VCaP (cell line): ENCODE measurements around the gene PRMT9.

ENCODE experiments used
- H3K27ac ChIP-seq: fragments of 450-650 bp; 2 replicates; pipeline ENCODE4 v1.5.1; 2017
- TF ChIP-seq, protein P1 (sequence below): fragments of 450-650 bp; conservative IDR thresholded peaks from 2 replicates; pipeline ENCODE4 v1.5.1; 2017; ENCODE audit warnings: mild to moderate bottlenecking, moderate library complexity

The PRMT9 gene

DNA sequence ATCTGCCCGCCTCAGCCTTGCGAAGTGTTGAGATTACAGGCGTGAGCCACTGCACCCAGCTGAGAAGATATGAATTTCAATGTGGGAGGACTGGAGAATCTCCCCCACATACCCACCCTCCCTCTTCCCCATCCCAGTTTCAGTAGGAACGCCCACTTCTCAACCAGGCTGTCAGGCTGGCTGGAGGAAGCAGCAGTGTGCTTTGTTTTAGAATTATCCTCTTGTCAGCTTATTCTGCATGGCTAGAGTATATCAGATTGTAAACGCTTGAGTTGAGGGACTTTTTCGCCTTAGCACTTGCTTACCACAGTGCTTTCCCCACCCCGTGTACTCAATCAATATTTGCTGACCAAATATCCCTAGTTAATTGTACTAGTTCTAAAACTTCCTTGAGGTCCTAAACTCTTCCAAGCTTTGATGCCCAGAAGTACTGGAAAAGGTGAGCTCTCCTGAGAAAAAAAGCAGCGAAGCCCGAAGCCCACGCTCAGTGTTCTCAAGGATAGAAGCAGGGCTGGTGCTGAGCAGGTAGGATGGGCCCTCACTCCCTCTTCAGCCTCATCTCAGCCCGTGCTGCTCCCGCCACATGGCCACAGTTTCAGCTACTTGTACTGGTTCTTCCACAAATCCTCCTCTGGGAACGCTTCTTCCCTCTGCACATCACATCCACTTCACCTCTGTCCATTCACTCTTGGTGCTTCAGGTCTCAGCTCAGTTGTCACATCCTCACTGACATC is 40.7 kb upstream of the PRMT9 start:
- TF ChIP-seq, protein P1, sequence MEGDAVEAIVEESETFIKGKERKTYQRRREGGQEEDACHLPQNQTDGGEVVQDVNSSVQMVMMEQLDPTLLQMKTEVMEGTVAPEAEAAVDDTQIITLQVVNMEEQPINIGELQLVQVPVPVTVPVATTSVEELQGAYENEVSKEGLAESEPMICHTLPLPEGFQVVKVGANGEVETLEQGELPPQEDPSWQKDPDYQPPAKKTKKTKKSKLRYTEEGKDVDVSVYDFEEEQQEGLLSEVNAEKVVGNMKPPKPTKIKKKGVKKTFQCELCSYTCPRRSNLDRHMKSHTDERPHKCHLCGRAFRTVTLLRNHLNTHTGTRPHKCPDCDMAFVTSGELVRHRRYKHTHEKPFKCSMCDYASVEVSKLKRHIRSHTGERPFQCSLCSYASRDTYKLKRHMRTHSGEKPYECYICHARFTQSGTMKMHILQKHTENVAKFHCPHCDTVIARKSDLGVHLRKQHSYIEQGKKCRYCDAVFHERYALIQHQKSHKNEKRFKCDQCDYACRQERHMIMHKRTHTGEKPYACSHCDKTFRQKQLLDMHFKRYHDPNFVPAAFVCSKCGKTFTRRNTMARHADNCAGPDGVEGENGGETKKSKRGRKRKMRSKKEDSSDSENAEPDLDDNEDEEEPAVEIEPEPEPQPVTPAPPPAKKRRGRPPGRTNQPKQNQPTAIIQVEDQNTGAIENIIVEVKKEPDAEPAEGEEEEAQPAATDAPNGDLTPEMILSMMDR = no peak
- H3K27ac ChIP-seq = peak overlapping the region; percentile 44

DNA sequence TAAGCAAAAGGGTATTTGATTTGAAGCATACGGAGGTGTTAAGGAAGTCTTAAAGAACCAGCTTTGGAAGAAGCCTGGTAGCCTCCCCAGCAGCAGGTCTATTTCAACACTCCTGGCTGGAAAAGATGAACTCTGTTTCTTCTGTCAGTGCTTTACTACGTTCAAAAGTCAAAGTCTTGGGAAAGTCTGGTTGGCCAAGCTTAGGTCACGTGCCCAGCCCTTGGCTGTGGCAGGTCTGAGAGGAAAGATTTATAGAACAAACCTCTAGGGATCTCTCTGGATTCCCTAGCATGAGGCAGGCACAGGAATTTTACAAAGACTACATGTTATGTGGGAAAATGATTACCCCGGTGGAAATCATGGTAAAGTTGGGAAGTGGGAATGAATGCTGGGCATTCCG is 39.4 kb upstream of the PRMT9 start:
- TF ChIP-seq, protein P1 = no peak
- no peak overlapping the region for H3K27ac ChIP-seq

DNA sequence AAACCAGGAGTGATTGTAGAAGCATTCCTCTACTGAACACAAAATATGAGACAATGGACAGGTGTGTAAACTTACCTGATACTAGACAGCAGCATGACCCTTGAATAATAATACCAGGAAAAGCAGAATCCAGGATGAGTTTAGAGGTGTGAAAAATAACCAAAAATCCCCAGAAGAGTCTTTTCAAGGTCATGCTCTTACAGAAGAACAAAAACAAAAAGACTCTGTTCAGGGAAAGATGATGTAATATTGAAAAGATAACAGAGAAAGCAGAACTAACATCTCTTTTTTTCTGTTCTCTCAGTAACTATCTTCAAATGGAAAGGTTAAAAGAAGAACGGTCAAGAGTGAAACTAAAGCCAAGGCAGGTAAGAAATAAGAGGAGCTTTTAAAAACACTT is 33.9 kb upstream of the PRMT9 start:
- TF ChIP-seq, protein P1 = no peak

DNA sequence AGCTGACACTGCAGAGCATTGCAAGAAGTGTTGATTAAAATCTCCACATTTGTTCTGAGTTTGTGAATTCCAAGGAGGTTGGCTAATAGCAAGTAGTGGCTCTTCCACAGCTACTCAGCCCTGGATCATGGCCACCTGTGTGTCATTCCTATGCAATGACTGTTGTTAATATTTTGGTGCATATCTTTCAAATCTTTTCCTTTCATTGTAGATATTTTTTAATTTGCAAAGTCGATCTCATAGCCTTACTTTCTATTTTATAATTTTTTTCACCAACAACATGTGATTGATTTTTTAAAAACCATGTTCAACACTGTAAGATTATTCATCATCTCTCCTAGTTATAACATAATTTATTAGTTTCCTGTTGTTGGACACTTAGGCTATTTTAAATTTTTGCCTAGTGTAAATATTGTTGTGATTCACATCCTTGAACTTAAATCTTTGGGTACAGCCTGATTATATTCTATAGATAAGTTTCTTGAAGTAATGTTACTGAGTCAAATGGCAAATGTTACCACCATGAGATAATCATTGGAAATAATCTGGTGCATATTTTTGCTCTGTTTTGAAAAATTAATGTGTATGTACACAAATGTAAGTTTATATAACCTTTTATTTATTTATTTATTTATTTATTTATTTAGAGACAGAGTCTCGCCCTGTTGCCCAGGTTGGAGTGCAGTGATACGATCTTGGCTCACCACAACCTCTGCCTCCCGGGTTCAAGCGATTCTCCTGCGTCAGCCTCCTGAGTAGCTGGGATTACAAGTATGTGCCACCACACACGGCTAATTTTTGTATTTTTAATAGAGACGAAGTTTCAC is 30.8 kb upstream of the PRMT9 start:
- TF ChIP-seq, protein P1 = no peak
- H3K27ac ChIP-seq = no peak overlapping the region

More for the DNA sequence above, 33.9 kb upstream of the PRMT9 start:
- no peak overlapping the region for H3K27ac ChIP-seq

DNA sequence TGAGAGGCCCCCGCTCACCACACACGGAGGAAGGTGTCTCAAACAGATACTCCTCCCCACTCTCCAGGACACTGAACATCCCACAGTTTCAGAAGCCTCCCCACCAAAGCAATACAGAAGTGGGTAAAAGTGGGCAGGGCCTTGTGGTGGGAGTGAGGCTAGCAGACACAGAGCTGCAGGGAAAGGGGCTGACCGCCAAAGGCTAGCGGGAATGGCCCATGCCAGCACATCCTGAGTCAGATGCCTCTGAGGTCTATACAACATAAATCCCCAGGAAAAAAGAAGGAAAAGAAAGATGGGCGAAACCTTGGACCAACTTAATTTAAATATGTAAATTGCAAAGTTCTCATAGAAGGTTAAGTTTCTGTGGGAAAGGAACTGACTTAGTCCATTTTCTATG is 26.0 kb upstream of the PRMT9 start:
- TF ChIP-seq, protein P1 = no peak
- no peak overlapping the region for H3K27ac ChIP-seq

DNA sequence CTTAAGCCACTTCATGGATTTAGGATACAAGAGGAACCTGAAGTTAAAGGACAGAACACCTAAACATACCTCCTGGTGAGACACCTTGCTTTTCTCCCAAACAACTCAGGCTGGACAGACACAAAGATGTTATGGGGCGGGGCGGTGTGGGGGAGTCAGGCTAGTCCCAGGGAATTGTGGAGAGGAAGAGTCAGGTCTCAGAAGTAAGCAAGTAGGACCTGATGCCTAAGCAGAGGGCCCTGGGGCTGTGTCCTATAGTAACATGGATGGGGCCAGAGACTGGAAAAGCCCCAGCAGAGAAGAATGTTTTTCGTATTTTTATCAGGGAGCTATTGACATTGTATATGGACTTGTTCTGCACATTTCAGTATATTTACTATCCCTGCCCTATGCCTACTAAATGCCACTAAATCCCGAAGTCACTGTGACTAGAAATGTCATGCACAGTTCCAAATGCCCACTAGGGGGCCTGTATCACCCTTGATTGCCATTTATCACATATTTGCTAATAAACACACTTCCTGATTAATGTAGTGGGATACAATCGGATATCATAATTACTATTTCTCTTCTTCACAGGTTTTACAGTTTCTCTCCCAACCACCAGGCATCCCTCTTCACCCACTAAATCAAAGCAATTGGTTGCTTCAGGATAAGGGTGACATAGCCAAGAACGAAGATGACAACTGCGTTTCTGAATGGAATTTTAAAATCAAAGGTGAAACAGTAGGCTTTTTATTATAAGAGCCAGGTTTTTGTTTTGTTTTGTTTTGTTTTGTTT is 24.1 kb upstream of the PRMT9 start:
- H3K27ac ChIP-seq = no peak overlapping the region
- TF ChIP-seq, protein P1 = peak; percentile 88

DNA sequence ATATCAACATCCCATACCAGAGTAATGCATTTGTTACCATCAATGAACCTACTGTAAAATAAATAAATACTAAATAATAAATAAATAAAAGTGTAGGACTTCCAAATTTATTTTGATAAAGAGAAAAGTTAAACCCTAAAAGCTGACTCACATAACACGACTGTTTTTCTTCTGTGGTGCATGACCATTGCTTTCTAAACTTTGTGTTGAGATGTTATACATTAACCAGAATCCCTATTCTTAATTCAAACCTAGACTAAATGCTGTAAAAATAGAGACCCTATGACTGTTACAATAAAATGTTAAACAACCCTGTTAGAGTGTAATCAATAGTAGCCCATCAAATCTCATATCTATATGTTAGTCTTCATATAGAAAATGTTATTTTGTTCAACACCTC is 20.9 kb upstream of the PRMT9 start:
- no peak overlapping the region for H3K27ac ChIP-seq
- TF ChIP-seq, protein P1 = no peak
